NCI-H748 (cell line): ENCODE results near the gene SHISA2.
A peak's percentile ranks its signal among the peaks of the same experiment; 100 is the strongest.

Source experiments
- DNase-seq: peaks from one replicate; lab custom pipeline; 2025; ENCODE audit not compliant: unreplicated experiment; lab: John Stamatoyannopoulos, UW

The SHISA2 gene

DNA sequence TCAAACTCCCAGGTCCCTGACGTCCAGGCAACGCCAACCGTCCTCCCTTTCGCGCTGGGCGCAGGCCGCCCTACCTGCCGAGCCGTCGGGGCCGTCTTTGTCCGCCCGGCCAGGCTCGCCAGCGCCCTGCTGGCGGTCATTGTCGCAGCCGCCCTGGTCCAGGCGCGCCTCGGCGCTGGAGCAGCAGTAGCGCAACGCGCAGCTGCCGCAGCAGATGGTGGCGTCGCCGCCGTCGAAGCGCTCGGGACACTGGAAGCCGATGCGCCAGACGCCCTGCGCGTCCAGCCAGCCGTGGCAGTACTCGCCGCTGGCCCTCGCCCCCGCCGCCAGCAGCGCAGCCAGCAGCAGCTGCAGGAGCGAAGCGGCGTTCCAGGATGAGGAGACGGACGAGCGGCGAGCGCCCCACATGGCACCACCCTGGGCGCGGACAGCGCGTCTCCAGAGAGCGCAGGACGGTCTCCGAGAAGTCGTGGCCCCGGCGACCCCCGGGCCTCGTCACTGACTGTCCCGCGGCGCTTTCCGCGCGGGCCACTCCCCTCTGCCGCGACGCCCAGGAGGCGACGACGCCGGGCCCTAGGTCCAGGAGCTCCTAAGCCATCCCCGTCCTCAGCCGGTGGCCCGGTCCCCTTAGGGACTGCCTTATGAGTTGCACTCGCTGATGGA, 1.1 kb downstream of the SHISA2 start:
- DNase-seq = peak; percentile 93

- peak; percentile 71 for DNase-seq
These were observed 3.1 kb downstream of the SHISA2 start for GRCh38 chr13:26048741-26049140.

- no peak for DNase-seq
These were observed 4.8 kb downstream of the SHISA2 start for GRCh38 chr13:26047040-26047439.

- no peak for DNase-seq
These were observed 5.2 kb downstream of the SHISA2 start for GRCh38 chr13:26046639-26047038.

DNA sequence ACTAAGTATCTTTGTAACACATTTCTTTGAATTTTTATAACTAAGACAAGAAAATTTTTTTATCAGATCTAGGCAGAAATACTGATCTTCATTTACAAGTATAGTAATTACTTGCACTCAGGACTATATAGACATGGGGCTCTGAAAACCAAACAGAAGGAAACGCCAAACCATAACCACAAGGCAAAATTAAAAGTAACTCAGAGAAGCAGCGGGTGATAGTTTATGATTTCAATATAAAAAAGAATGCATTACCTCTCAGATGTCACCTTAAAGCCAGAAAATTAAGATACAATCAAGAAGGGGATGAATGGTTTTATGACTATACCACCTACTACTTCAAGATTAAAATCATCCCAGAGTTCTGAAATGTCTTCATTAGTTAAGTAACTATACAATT, 6.7 kb downstream of the SHISA2 start:
- DNase-seq = no peak

GRCh38 chr13:26042785-26043184, 9.0 kb downstream of the SHISA2 start:
- DNase-seq = no peak

DNA sequence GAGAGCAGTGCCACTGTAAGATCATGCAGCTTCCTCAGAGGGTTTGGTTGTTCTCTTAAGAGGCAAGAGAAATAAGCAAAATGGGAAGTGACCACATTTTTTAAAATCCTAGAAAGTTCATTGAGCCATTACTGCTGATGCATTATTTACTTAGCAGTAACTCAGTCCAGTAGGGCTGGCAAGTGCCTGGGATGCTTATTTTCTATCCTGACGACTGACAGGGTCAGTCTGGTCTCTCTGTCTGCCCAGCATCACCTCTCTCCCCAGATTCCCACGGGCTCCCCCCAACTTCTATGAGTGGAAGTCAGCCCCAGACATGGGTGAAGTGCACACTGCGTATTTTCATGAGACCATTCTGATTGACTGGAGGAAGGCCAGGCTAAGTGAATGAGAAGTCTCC, 10.4 kb downstream of the SHISA2 start:
- no peak for DNase-seq

DNA sequence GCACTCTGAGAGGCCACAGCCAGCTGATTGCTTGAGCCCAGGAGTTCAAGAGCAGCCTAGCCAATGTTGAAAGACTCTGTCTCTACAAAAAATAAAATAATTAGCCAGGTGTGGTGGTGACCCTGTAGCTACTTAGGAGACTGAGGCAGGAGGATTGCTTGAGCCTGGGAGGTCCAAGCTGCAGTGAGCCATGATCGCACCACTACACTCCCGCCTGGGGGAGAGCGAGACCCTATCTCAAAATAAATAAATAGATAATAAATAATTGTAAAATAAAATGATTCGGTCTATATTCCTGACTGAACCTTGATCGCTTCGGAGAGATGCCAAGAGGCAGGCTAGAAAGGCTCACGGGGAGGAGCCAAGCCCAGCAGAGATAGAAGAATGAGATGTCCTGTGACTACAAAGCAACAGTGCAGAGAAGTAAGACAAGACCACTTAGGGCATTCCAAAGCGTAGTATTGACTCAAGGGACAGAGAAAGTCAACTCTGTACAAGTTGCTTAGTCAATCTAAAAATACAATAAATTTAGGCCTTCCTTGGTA, 12.8 kb downstream of the SHISA2 start:
- DNase-seq = no peak

- peak; percentile 82 for DNase-seq
These were observed 14.5 kb downstream of the SHISA2 start for GRCh38 chr13:26037302-26037701.

GRCh38 chr13:26036383-26036782, 15.4 kb downstream of the SHISA2 start:
- DNase-seq = no peak

DNA sequence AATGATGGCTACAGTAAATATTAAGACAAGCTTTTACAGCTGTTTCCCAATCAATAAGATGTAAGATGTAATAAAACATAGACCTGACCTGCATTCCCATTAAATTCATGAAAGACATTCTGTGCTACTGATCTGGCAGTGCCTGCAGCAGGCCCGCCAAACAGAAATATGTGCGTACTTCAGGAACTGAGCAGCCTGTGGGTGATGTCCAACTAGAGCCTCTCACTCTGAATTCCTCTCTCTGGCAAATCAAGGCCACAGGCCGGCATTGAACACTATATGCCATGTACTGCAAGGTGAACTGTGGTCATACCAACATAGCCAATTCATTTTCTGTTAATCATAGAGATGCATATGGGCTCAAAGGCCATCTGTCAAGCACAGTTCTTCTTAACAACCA, 17.8 kb downstream of the SHISA2 start:
- no peak for DNase-seq

DNA sequence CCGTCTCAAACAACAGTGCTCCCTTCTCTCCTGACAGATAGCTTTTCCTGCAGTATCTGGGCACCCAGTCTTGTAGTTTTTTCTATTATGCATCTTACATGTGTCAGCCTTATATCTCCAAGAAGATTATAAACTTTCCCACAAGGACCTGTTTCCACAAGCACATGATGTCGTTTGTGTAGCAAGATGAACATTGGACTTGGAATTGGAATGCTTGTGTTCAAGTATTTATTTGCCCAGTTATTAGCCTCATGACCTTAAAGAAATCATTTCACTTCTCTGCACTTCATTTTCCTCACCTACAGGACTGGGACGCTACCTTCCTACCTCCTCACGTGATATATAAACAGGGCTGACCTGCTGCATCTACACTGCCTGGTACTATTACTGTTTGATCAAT, 21.5 kb downstream of the SHISA2 start:
- DNase-seq = no peak

GRCh38 chr13:26029581-26030136, 22.2 kb downstream of the SHISA2 start:
- no peak for DNase-seq

GRCh38 chr13:26026211-26026610, 25.6 kb downstream of the SHISA2 start:
- DNase-seq = peak; percentile 62

DNA sequence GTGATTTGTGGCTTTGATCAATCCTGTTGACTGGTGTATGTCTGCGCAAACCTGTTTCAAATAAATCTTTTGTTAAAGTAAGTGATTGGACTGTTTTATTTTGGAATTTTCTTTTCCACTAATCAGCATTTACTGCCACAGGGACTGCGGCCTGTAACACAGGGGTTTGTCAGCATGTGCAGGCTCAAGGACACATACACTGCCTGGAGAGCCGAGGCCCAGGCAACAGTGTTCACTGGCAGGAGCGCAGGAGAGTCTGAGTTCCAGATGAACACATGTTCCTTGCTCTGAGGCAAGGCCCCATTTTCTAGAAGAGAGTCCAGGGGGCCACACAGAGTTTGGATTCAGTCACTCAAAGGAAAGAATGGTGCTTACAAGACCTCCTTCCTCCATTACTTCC, 26.0 kb downstream of the SHISA2 start:
- DNase-seq = no peak

DNA sequence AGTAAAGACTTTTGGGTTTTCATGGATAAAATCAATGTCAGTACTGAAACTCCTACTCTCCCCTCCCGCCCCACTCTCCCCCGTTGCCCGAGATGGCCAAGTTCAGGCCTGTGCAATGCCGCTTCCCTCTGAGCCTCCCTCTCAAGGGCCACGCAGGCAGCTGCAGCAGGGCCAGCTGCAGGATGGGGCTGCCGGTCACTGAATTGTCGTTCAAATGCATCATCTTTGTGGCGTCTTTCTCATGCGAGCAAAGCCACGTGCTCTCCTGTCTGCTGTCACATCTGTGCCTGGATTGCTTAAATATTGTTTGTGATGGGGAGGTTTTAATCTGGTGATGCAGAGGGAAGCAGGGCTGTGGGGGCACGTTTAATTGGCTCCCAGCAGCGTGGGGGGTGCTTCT, 26.6 kb downstream of the SHISA2 start:
- DNase-seq = no peak

DNA sequence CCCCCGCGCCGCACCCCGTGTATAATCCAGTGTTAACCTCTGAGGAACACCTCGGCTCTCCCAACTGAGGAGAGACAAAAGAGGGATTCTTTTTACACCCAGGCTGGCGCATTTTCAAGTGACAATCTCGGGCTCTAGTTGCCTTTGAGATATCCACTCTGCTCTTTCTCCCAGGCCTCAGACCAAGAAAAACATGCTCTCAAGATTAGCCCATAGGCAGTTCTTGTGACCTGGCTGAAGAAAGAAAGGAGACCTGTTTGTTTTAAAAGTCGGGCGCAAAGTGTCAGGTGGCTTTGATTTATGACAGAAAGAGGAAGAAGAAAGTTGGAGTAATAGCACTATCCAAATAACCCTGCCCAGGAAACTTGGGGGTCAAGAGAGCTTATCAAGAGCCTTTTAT, 27.3 kb downstream of the SHISA2 start:
- no peak for DNase-seq

GRCh38 chr13:26022538-26023292, 29.1 kb downstream of the SHISA2 start:
- peak; percentile 89 for DNase-seq

GRCh38 chr13:26021956-26022355, 29.9 kb downstream of the SHISA2 start:
- DNase-seq = no peak

GRCh38 chr13:26021516-26021915, 30.3 kb downstream of the SHISA2 start:
- DNase-seq = no peak

- no peak for DNase-seq
These were observed 30.9 kb downstream of the SHISA2 start for GRCh38 chr13:26020891-26021290.
